ENCODE data around the gene PRTFDC1. TPM values are rescaled to one million over a fixed set of nuclear protein-coding genes. Genes with fewer than 3 reads are reported as not detected.
A peak's percentile ranks its signal among the peaks of the same experiment; 100 is the strongest.
"Not testable (repeated sequence)": the region's sequence is repeated elsewhere in the genome, so short reads cannot be mapped to it uniquely, and the experiment has no call there.

Gene PRTFDC1
- total RNA-seq, 1 experiment from 2014 or later, result 15.8 TPM

DNA sequence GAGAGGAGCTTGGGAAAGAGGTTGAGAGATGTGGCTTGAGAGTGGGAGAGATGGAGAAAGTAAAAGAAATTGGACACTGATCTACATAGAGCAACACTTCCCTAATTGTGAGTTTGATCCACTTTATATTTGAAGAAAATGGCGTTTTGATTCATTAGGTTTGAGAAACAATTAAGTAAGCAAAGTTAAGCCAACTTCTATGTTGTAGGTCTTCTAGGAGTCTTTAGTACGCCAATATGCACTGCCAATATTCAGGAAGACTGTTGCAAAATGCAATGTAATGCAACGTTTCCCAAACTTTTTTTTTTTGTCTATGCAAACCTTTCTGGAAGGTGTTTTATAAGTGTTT lies 7.0 kb upstream of the PRTFDC1 start:
- Histone ChIP-seq H3K27ac (peak overlapping the region; percentile 85; the same call in 1 of the 2 replicates), H3K4me3 (no peak overlapping the region), H3K9me2 (ENCODE audit: insufficient read depth) (no peaks in the 10 kb centered on the region), H3K9me3 (ENCODE audit: insufficient read depth, low read depth) (0 out of 2 replicates have a peak, but pooled peaks cover 4% of the 10 kb centered on the region), H3F3A (ENCODE audit: insufficient read depth, low read depth) (peaks cover 14% of the 10 kb centered on the region), H3K79me2 (ENCODE audit: low read depth) (no peaks in the 10 kb centered on the region), H4K20me1 (ENCODE audit: insufficient read depth) (no peaks in the 10 kb centered on the region), H3K36me3 (ENCODE audit: low read depth) (no peaks in the 10 kb centered on the region), H3K4me2 (peak overlapping the region; percentile 61; the same call in 1 of the 2 replicates), H2AFZ (no peak overlapping the region), H3K27me3 (ENCODE audit: insufficient read depth, low read depth) (no peaks in the 10 kb centered on the region), H3K4me1 (replicated peaks; ENCODE audit: insufficient read depth) (peaks cover 57% of the 10 kb centered on the region)
- CTCF ChIA-PET, result no interaction called here
- no peak for DNase-seq
- BruUV-seq (replicated peaks), result no TSS peak
- TF ChIP-seq EZH2 (IDR thresholded peaks at IDR 0.05; ENCODE audit: low read depth), result no peak
- TF ChIP-seq, protein P1, sequence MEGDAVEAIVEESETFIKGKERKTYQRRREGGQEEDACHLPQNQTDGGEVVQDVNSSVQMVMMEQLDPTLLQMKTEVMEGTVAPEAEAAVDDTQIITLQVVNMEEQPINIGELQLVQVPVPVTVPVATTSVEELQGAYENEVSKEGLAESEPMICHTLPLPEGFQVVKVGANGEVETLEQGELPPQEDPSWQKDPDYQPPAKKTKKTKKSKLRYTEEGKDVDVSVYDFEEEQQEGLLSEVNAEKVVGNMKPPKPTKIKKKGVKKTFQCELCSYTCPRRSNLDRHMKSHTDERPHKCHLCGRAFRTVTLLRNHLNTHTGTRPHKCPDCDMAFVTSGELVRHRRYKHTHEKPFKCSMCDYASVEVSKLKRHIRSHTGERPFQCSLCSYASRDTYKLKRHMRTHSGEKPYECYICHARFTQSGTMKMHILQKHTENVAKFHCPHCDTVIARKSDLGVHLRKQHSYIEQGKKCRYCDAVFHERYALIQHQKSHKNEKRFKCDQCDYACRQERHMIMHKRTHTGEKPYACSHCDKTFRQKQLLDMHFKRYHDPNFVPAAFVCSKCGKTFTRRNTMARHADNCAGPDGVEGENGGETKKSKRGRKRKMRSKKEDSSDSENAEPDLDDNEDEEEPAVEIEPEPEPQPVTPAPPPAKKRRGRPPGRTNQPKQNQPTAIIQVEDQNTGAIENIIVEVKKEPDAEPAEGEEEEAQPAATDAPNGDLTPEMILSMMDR (conservative IDR thresholded peaks at IDR 0.05), result no peak
- POLR2A ChIA-PET (ENCODE audit: unreplicated experiment), result no interaction called here
- intact Hi-C loops (cut with micrococcal nuclease; ENCODE audit: unreplicated experiment), result no loop called here

DNA sequence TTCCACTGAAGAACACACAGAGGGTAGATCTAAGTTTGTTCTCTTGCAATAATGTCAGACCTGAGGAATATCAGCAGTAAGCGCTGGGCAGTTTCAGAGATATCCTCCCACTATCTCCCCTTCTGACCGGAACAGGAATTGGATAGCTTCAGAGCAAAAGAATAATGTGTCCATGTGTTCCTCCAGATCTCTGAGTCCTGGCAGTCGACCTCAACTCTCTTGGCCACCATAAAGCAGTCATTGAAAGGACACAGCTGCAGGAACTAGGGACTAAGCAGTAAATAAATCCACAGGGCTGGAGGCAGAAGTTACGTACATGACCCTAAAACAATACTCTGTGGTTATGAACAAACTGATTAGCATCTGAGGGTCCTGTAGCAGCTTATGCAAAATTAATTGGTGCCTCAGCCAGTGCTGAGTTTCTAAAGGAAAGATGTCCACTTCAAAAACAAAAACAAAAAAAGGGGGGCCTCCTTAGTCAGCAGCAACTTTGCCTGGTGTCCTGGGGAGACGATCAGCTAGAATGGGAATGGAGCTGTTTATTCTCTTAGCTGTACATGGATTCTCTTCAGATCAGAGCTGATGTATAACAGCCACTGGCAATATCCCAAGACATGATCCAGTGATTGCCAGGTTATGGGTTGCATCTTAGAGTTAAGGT lies 6.4 kb upstream of the PRTFDC1 start:
- intact Hi-C loops (cut with micrococcal nuclease; ENCODE audit: unreplicated experiment), result no loop called here
- CTCF ChIA-PET, result no interaction called here
- peak overlapping the region; percentile 61 for H3K4me2 ChIP-seq
- H2AFZ ChIP-seq, result peak overlapping the region; percentile 45; the same call in 1 of the 2 replicates
- peak overlapping the region; percentile 85 for H3K27ac ChIP-seq
- no peaks in the 10 kb centered on the region for H3K79me2 ChIP-seq (ENCODE audit: low read depth)
- BruUV-seq (replicated peaks), result no TSS peak
- H3K36me3 ChIP-seq (ENCODE audit: low read depth), result no peaks in the 10 kb centered on the region
- peaks cover 57% of the 10 kb centered on the region for H3K4me1 ChIP-seq (replicated peaks; ENCODE audit: insufficient read depth)
- H3K9me2 ChIP-seq (ENCODE audit: insufficient read depth), result no peaks in the 10 kb centered on the region
- no peaks in the 10 kb centered on the region for H3K27me3 ChIP-seq (ENCODE audit: insufficient read depth, low read depth)
- peaks cover 14% of the 10 kb centered on the region for H3F3A ChIP-seq (ENCODE audit: insufficient read depth, low read depth)
- H3K9me3 ChIP-seq (ENCODE audit: insufficient read depth, low read depth), result 0 out of 2 replicates have a peak, but pooled peaks cover 4% of the 10 kb centered on the region
- peak overlapping the region; percentile 0; the same call in 1 of the 2 replicates for H3K4me3 ChIP-seq
- DNase-seq, result no peak
- no peaks in the 10 kb centered on the region for H4K20me1 ChIP-seq (ENCODE audit: insufficient read depth)
- POLR2A ChIA-PET (ENCODE audit: unreplicated experiment), result no interaction called here
- TF ChIP-seq, protein P1 (conservative IDR thresholded peaks at IDR 0.05), result no peak
- no peak for TF ChIP-seq EZH2 (IDR thresholded peaks at IDR 0.05; ENCODE audit: low read depth)

DNA sequence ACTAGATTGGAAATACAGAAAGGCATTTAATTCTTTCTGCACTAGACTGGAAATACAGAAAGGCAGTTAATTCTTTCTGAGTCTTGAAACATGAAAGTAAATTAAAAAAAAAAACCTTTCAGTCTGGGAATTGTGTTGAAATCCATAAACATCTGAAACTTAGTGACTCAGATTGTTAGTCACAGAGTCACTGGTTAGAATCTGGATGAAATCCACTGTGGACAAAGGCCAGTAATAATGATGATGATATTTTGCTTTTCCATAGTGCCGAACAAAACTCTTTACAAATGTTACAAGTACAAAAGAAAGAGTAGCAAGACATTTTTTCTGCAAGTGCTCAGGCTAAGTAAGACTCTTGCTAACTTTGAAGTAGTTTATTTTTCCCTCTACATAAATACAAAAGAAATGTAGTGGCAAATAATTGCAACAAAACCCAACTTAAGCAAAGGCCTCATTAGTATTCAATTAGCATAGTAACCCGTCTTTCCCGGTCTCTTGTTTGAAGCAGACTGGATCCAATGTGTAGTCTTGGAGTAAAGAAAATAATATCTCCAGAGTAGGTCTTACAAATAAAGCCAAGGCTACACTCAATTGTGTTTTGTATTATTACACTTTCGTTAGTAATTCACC lies 5.8 kb upstream of the PRTFDC1 start:
- no TSS peak for BruUV-seq (replicated peaks)
- Histone ChIP-seq H3K4me3 (peak overlapping the region; percentile 0; the same call in 1 of the 2 replicates), H3K27me3 (ENCODE audit: insufficient read depth, low read depth) (no peaks in the 10 kb centered on the region), H2AFZ (peak overlapping the region; percentile 45; the same call in 1 of the 2 replicates), H3K9me3 (ENCODE audit: insufficient read depth, low read depth) (0 out of 2 replicates have a peak, but pooled peaks cover 4% of the 10 kb centered on the region), H3F3A (ENCODE audit: insufficient read depth, low read depth) (peaks cover 14% of the 10 kb centered on the region), H3K79me2 (ENCODE audit: low read depth) (no peaks in the 10 kb centered on the region), H3K27ac (peak overlapping the region; percentile 85), H4K20me1 (ENCODE audit: insufficient read depth) (no peaks in the 10 kb centered on the region), H3K9me2 (ENCODE audit: insufficient read depth) (no peaks in the 10 kb centered on the region), H3K4me2 (peak overlapping the region; percentile 61), H3K36me3 (ENCODE audit: low read depth) (no peaks in the 10 kb centered on the region), H3K4me1 (replicated peaks; ENCODE audit: insufficient read depth) (peaks cover 57% of the 10 kb centered on the region)
- CTCF ChIA-PET, result no interaction called here
- peak in 1 of 2 experiments; percentile 82 for DNase-seq
- TF ChIP-seq, protein P1 (conservative IDR thresholded peaks at IDR 0.05), result no peak
- no peak for TF ChIP-seq EZH2 (IDR thresholded peaks at IDR 0.05; ENCODE audit: low read depth)
- intact Hi-C loops (cut with micrococcal nuclease; ENCODE audit: unreplicated experiment), result no loop called here
- POLR2A ChIA-PET (ENCODE audit: unreplicated experiment), result no interaction called here

DNA sequence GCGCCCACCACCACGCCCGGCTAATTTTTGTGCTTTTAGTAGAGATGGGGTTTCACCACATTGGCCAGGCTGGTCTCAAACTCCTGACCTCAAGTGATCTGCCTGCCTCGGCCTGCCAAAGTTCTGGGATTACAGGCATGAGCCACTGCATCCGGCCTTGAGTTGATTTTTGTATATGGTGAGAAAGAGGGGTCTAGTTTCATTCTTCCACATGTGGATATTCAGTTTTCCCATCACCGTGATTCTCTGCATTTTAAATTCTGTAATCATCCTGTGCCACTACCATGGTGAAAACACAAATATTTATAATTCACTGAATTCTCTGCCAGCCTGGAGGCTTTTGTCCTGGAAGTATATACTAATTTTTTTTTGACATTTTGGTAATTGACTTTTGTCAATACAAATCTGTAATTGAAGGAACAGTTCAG lies 5.2 kb upstream of the PRTFDC1 start:
- BruUV-seq (replicated peaks); H3K4me3 ChIP-seq; H3K9me3 ChIP-seq (ENCODE audit: insufficient read depth, low read depth); H3K9me2 ChIP-seq (ENCODE audit: insufficient read depth); H3K36me3 ChIP-seq (ENCODE audit: low read depth); H3K27me3 ChIP-seq (ENCODE audit: insufficient read depth, low read depth); H3K79me2 ChIP-seq (ENCODE audit: low read depth); H4K20me1 ChIP-seq (ENCODE audit: insufficient read depth); CTCF ChIA-PET; H2AFZ ChIP-seq; DNase-seq; POLR2A ChIA-PET (ENCODE audit: unreplicated experiment); intact Hi-C loops (cut with micrococcal nuclease; ENCODE audit: unreplicated experiment): not testable (repeated sequence)
- peak overlapping the region; percentile 61 for H3K4me2 ChIP-seq
- peaks cover 13% of the 10 kb centered on the region for H3F3A ChIP-seq (ENCODE audit: insufficient read depth, low read depth)
- H3K4me1 ChIP-seq (replicated peaks; ENCODE audit: insufficient read depth), result peaks cover 56% of the 10 kb centered on the region
- peak overlapping the region; percentile 85 for H3K27ac ChIP-seq
